Keratinocyte (primary cell): ENCODE data around the gene PRKAR1A. TPM values are rescaled to one million over a fixed set of nuclear protein-coding genes. Genes with fewer than 3 reads are reported as not detected.

Experiments used
- DNase-seq: peaks from one replicate; pipeline ENCODE4 v3.0.0-alpha.2; 2011; ENCODE audit warnings: low read depth, missing footprints, low spot score
- FAIRE-seq: peaks from 2 replicates; lab custom pipeline; 2011; peaks lifted over from hg19 to GRCh38; lab: Jason Lieb, UNC
- H2AFZ ChIP-seq: 2 replicates; pipeline ENCODE4 v1.6.0; 2012; ENCODE audit warnings: low read length, control low read depth, inconsistent platforms; ENCODE audit not compliant: control insufficient read depth
- H3K27ac ChIP-seq: 2 replicates; pipeline ENCODE4 v1.5.1; 2011; ENCODE audit warnings: low read length; ENCODE audit not compliant: control insufficient read depth, insufficient read depth
- H3K27me3 ChIP-seq: 3 replicates; pipeline ENCODE4 v1.6.0; 2011; ENCODE audit warnings: low read length; ENCODE audit not compliant: control insufficient read depth, insufficient read depth; ENCODE audit errors: extremely low read depth
- H3K36me3 ChIP-seq, 2 experiments: 2 replicates in 1 of 2; 3 replicates in 1 of 2; pipeline ENCODE4 v1.5.1; 2011; ENCODE audit warnings: low read length in 2 of 2, mild to moderate bottlenecking in 1 of 2; ENCODE audit not compliant: control insufficient read depth in 2 of 2, insufficient read depth in 2 of 2; ENCODE audit errors: extremely low read depth in 1 of 2
- H3K4me1 ChIP-seq: 3 replicates; pipeline ENCODE4 v1.5.1; 2011; ENCODE audit warnings: low read length; ENCODE audit not compliant: control insufficient read depth, insufficient read depth; ENCODE audit errors: extremely low read depth
- H3K4me2 ChIP-seq: 3 replicates; pipeline ENCODE4 v1.6.0; 2011; ENCODE audit warnings: low read depth, low read length; ENCODE audit not compliant: control insufficient read depth, insufficient read depth; ENCODE audit errors: extremely low read depth
- H3K4me3 ChIP-seq, 3 experiments: fragments of 200-600 bp in 1 of 3; sonication (generic) in 1 of 3; 2 replicates in 2 of 3; 3 replicates in 1 of 3; pipeline ENCODE4 v1.5.1; 2011 to 2016; ENCODE audit warnings: low read length in 3 of 3, mild to moderate bottlenecking in 3 of 3, control low read depth in 2 of 3, inconsistent platforms in 1 of 3, low read depth in 1 of 3, mixed read lengths in 1 of 3, mixed run types in 1 of 3, moderate library complexity in 1 of 3; ENCODE audit not compliant: control insufficient read depth in 2 of 3, insufficient read depth in 2 of 3; ENCODE audit errors: extremely low read depth in 1 of 3
- H3K79me2 ChIP-seq: 2 replicates; pipeline ENCODE4 v1.6.0; 2012; ENCODE audit warnings: low read length; ENCODE audit not compliant: control insufficient read depth, insufficient read depth
- H3K9ac ChIP-seq: 3 replicates; pipeline ENCODE4 v1.6.0; 2011; ENCODE audit warnings: low read length; ENCODE audit not compliant: control insufficient read depth, insufficient read depth; ENCODE audit errors: extremely low read depth
- H3K9me1 ChIP-seq: 3 replicates; pipeline ENCODE4 v1.6.0; 2011; ENCODE audit warnings: low read length; ENCODE audit not compliant: control insufficient read depth, insufficient read depth; ENCODE audit errors: extremely low read depth
- H3K9me3 ChIP-seq: 2 replicates; pipeline ENCODE4 v1.5.1; 2012; ENCODE audit warnings: low read depth, low read length; ENCODE audit not compliant: control insufficient read depth
- H4K20me1 ChIP-seq: 3 replicates; pipeline ENCODE4 v1.6.0; 2011; ENCODE audit warnings: low read length; ENCODE audit not compliant: control insufficient read depth, insufficient read depth; ENCODE audit errors: extremely low read depth
- CTCF ChIP-seq, 3 experiments: IDR thresholded peaks in 1 of 3; conservative IDR thresholded peaks in 1 of 3; optimal IDR thresholded peaks in 1 of 3; 2 replicates in 2 of 3; 3 replicates in 1 of 3; pipeline versions ENCODE3 to v1.5.1; 2011; ENCODE audit warnings: low read length in 3 of 3, mild to moderate bottlenecking in 3 of 3, moderate library complexity in 2 of 3, control low read depth in 1 of 3, inconsistent platforms in 1 of 3; ENCODE audit not compliant: insufficient read depth in 2 of 3; ENCODE audit errors: extremely low read depth in 1 of 3
- EZH2 ChIP-seq: IDR thresholded peaks from one replicate; pipeline ENCODE4 v1.6.1; 2012; ENCODE audit warnings: inconsistent platforms, mild to moderate bottlenecking, low read length, moderate library complexity
- dilution Hi-C: fragments of 300-500 bp; cut with MboI; formaldehyde crosslinking; loops from one replicate; pipeline ENCODE4 v1.7.0; 2020; ENCODE audit warnings: low sequenced_read_pairs; ENCODE audit not compliant: extremely low pct_ligation_motif_present
- polyA plus RNA-seq, 5 experiments: library from polyadenylated mRNA; depleted of rRNA in 3 of 5; stranded (reverse) in 3 of 5; stranded (forward) in 1 of 5; unstranded in 1 of 5; fragments of >200 nt; gene quantifications; 1 replicate in 1 of 5; 2 replicates in 3 of 5; 3 replicates in 1 of 5; pipeline versions ENCODE4 v1.2.1 to v1.2.3, GENCODE V29; 2011 to 2012; ENCODE audit warnings: missing spikeins in 2 of 5, low read depth in 1 of 5, low replicate concordance in 1 of 5

PRKAR1A gene
- polyA plus RNA-seq, 1 donor (not counting 4 experiments of a cell fraction or from before 2014, with no cell fraction given) = 212 TPM

- H3K9me3 ChIP-seq = no peaks in the 10 kb centered on the region
- no peak overlapping the region for H3K4me3 ChIP-seq
- H3K27ac ChIP-seq = no peak overlapping the region
- dilution Hi-C loops = no loop called here
- H4K20me1 ChIP-seq = no peaks in the 10 kb centered on the region
- FAIRE-seq (no peak), DNase-seq (no peak)
- H2AFZ ChIP-seq = no peak overlapping the region
- H3K9ac ChIP-seq = no peak overlapping the region
- H3K36me3 ChIP-seq = no peaks in the 10 kb centered on the region
- H3K4me2 ChIP-seq = no peak overlapping the region
- no peaks in the 10 kb centered on the region for H3K79me2 ChIP-seq
- H3K27me3 ChIP-seq = no peaks in the 10 kb centered on the region
- no peak for TF ChIP-seq EZH2
- TF ChIP-seq CTCF (optimal IDR thresholded peaks at IDR 0.05 in 1 of 3, IDR thresholded peaks at IDR 0.05 in 1 of 3, conservative IDR thresholded peaks at IDR 0.05 in 1 of 3; ENCODE audit: extremely low read depth in 1 of 3, insufficient read depth in 2 of 3, low read length in 3 of 3) = no peak
- no peaks in the 10 kb centered on the region for H3K9me1 ChIP-seq
- H3K4me1 ChIP-seq = no peaks in the 10 kb centered on the region
These were observed 13.5 kb upstream of the PRKAR1A start for GRCh38 chr17:68498479-68499326.

GRCh38 chr17:68499587-68499986 is 12.6 kb upstream of the PRKAR1A start:
- Histone ChIP-seq H3K27me3 (no peaks in the 10 kb centered on the region), H3K79me2 (no peaks in the 10 kb centered on the region), H2AFZ (no peak overlapping the region), H3K9ac (no peak overlapping the region), H3K9me3 (no peaks in the 10 kb centered on the region), H3K9me1 (no peaks in the 10 kb centered on the region), H4K20me1 (no peaks in the 10 kb centered on the region), H3K4me2 (no peak overlapping the region), H3K4me1 (no peaks in the 10 kb centered on the region), H3K36me3 (no peaks in the 10 kb centered on the region), H3K4me3 (no peak overlapping the region), H3K27ac (no peak overlapping the region)
- no peak for TF ChIP-seq EZH2
- TF ChIP-seq CTCF (optimal IDR thresholded peaks at IDR 0.05 in 1 of 3, IDR thresholded peaks at IDR 0.05 in 1 of 3, conservative IDR thresholded peaks at IDR 0.05 in 1 of 3; ENCODE audit: extremely low read depth in 1 of 3, insufficient read depth in 2 of 3, low read length in 3 of 3) = no peak
- FAIRE-seq = no peak
- dilution Hi-C loops = no loop called here
- no peak for DNase-seq
